Endothelial cell of umbilical vein (primary cell): ENCODE data around the gene TMEM129.
A peak's percentile ranks its signal among the peaks of the same experiment; 100 is the strongest.

Experiments used
- EZH2 ChIP-seq: IDR thresholded peaks from 2 replicates; pipeline ENCODE4 v1.6.1; 2012; ENCODE audit warnings: borderline replicate concordance, low read depth, mild to moderate bottlenecking, moderate library complexity, low read length, inconsistent platforms; ENCODE audit not compliant: severe bottlenecking
- GATA2 ChIP-seq: IDR thresholded peaks from 2 replicates; pipeline ENCODE4 v1.7.0; 2011; ENCODE audit warnings: low read depth, mild to moderate bottlenecking, moderate library complexity, mixed read lengths, low read length; ENCODE audit not compliant: insufficient read length, insufficient read depth
- JUN ChIP-seq: IDR thresholded peaks from 2 replicates; pipeline ENCODE4 v1.6.1; 2011; ENCODE audit warnings: borderline replicate concordance, low read depth; ENCODE audit not compliant: insufficient read length, insufficient read depth
- MAX ChIP-seq: IDR thresholded peaks from 2 replicates; pipeline ENCODE4 v1.6.1; 2011; ENCODE audit not compliant: insufficient read depth, insufficient read length
- MYC ChIP-seq: IDR thresholded peaks from one replicate; pipeline ENCODE4 v1.6.1; 2011; ENCODE audit warnings: mild to moderate bottlenecking, low read depth, low read length
- POLR2A ChIP-seq: IDR thresholded peaks from 2 replicates; pipeline ENCODE4 v1.6.1; 2012; ENCODE audit warnings: low read depth, mild to moderate bottlenecking, control low read depth, low read length
- POLR2AphosphoS5 ChIP-seq: IDR thresholded peaks from 2 replicates; pipeline ENCODE4 v1.6.1; 2012; ENCODE audit warnings: low read depth, mild to moderate bottlenecking, control low read depth, low read length, moderate library complexity; ENCODE audit not compliant: insufficient read depth
- TF ChIP-seq, protein P1 (sequence below), 2 donors: IDR thresholded peaks; 1 replicate in 1 of 2; 2 replicates in 1 of 2; pipeline ENCODE4 v1.5.1; 2011; ENCODE audit warnings: low read length in 2 of 2, mild to moderate bottlenecking in 2 of 2, moderate library complexity in 2 of 2, control low read depth in 1 of 2, inconsistent platforms in 1 of 2, low read depth in 1 of 2; ENCODE audit not compliant: insufficient read depth in 1 of 2; ENCODE audit errors: extremely low read depth in 1 of 2

- TF ChIP-seq, protein P1, sequence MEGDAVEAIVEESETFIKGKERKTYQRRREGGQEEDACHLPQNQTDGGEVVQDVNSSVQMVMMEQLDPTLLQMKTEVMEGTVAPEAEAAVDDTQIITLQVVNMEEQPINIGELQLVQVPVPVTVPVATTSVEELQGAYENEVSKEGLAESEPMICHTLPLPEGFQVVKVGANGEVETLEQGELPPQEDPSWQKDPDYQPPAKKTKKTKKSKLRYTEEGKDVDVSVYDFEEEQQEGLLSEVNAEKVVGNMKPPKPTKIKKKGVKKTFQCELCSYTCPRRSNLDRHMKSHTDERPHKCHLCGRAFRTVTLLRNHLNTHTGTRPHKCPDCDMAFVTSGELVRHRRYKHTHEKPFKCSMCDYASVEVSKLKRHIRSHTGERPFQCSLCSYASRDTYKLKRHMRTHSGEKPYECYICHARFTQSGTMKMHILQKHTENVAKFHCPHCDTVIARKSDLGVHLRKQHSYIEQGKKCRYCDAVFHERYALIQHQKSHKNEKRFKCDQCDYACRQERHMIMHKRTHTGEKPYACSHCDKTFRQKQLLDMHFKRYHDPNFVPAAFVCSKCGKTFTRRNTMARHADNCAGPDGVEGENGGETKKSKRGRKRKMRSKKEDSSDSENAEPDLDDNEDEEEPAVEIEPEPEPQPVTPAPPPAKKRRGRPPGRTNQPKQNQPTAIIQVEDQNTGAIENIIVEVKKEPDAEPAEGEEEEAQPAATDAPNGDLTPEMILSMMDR (IDR thresholded peaks at IDR 0.05; ENCODE audit: extremely low read depth in 1 of 2, insufficient read depth in 1 of 2, low read depth in 1 of 2, low read length in 2 of 2), result no peak
- TF ChIP-seq EZH2 (no peak), POLR2A (no peak), POLR2AphosphoS5 (peak; percentile 84), JUN (no peak), MAX (no peak), MYC (no peak), GATA2 (no peak)
Observed at GRCh38 chr4:1721003-1721665, at the start of gene TMEM129, which contains the start of gene TACC3.
